ENCODE results near the gene ZNF217.

- TF ChIP-seq EZH2 (IDR thresholded peaks at IDR 0.05; ENCODE audit: borderline replicate concordance, low read depth, low read length, poor library complexity, severe bottlenecking), result no peak
- TF ChIP-seq CTCF (conservative IDR thresholded peaks at IDR 0.05; ENCODE audit: low read depth, low read length), result no peak
Observed at GRCh38 chr20:53617791-53618489, 24.3 kb upstream of the ZNF217 start.

All from A673 (cell line).